GM21526 (cell line): ENCODE data around the gene RECQL5.
"Not testable (repeated sequence)": the region's sequence is repeated elsewhere in the genome, so short reads cannot be mapped to it uniquely, and the experiment has no call there.

Experiments used
- ATAC-seq: cut with Tn5 transposase; IDR thresholded peaks from one replicate; pipeline ENCODE4 v1.9.1; 2021; ENCODE audit warnings: moderate library complexity; ENCODE audit not compliant: unreplicated experiment, low FRiP score

Gene RECQL5

DNA sequence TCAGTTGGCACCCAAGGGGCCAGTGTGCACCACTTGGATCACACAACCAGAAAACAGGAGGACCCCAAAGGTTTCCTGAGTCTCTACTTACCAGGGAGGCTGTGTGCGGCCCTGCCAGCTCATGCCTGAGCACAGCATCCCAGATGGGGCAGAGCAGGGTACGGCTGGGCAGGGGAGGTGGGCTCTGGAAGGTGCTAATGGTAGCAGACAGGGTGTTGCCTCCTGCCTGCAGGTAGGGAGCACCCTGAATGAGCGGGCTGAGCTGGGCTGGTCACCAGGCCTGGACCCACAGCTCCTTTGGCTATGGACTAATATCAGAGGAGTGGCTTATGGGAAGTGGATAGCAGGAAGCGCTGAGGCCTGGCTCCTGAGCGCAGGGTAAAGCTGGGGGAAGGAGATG, 14.6 kb downstream of the RECQL5 start:
- ATAC-seq, result no peak

DNA sequence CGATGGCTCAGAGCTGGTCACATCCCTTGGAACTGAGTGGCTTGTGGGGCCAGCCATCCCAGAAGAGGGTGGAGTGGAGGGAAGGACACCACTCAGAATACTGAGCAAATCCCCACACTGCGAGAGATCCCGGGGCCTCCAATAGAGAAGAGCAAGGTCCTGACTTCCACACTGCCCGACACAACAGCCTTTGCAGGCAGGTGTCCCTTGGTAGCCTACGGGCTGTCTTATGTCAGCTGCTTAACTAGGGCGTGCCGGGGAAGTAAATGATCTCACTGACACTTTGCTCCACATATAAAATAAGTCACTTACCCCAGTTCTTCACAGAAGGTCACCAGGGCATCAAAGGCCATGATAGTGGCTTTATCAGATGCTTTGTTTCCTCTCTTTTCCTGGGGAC, 16.1 kb downstream of the RECQL5 start:
- ATAC-seq, result no peak

DNA sequence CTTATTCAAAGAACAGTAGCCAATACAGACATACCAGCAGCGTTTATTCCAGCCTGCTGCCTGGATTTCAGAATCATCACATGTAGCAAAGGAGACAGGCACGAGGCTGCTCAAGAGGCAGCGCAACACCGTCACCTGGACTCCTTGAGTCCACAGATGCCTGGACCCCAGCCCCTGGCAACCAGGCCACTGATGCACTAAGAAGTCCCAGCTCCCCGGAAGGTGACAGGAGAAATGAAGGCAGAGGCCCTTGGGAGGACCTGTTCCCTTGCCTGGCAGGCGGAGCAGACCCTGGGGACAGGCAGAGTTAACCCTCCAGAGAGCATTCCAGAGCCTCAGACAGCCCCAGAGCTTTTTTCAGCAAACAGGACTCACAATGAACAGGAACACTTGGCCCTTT, 17.3 kb downstream of the RECQL5 start:
- no peak for ATAC-seq

DNA sequence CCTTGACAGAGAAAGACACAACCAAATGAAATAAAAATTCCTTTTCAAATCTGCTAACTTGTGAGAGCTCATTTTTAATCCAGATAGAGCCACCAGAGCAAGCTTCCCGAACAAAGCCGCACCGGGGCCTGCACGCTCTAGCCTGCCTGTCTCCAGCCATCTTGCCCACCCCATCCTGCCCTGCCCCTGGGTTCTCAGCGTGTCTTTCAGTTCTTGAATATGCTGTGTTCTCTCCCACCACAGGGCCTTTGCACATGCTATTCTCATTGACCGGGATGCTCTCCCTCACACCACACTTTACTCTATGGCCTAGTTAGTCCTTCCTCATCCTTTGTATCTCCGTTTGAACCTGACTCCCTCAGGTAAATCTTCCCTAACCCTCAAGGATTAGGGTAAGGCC, 19.0 kb downstream of the RECQL5 start:
- ATAC-seq, result no peak

DNA sequence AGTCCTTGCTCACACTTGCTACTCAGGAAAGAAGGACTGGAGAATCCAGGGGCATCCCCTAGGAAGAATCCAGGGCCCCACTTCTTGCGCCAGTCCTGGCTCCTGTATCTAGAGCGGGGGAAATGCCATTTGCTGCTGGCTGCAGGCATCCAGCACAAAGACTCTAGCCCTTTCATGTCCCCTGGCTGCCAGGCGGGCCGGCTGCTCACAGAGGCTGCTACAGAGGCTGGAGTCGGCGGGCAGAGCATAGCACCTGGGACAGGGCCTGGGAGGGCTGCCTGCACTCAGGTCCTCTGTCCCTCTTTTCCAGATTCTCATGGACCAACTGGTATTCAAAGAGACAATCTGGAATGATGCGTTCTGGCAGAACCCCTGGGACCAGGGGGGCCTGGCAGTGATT, 19.9 kb downstream of the RECQL5 start:
- ATAC-seq, result no peak

DNA sequence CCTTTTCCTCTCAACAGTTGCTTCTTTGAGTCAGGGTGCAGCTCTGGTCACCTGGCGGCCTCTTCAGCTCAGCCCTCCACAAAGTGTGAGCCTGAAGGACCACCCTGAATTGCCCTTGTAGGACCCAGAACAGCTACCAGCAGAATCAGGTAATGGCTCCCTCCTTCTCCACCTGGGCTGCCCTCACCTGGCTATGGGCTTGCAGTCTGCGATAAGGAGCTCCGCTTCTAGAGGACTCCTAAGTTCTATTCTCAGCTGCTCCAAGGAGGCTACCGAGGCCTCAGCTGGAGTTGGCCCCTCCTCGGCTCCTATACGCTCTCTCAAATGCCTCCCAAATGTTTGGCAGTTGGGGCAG, 20.3 kb downstream of the RECQL5 start:
- ATAC-seq, result no peak

DNA sequence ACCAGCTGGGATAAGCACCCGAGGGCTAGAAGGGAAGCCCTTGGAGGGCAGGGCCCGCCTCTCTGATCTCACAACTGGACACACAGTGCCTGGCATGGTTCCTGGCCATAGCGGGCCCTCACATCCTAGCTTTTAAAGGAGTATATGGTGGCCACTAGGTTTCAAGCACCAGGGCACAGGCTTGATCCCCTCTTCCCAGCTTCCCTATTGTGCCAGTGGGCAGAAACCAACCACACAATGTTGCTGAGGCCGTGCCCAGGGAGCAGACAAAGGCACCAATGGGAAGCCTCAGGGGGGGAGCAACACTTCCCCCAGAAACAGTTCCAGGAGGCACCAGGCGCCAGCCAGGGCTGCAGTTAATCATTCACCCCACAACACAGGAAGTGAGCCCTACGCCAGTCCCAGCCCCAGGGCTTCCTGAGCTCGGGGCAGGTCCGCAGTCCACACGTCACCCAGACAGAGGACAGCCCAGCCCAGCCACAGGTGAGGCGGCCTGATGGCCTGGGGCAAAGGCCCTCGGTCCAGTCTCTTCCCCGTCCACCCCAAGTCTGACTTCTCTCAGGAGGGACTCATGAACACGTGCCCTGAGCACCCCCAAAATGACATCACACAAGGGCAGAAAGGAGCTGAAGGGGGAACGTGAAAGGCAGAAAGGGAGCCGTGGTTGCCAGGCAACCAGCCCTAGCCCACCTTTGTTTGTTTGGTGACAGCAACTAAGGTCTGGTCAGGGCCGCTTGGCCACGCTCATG, 20.9 kb downstream of the RECQL5 start:
- ATAC-seq, result no peak

DNA sequence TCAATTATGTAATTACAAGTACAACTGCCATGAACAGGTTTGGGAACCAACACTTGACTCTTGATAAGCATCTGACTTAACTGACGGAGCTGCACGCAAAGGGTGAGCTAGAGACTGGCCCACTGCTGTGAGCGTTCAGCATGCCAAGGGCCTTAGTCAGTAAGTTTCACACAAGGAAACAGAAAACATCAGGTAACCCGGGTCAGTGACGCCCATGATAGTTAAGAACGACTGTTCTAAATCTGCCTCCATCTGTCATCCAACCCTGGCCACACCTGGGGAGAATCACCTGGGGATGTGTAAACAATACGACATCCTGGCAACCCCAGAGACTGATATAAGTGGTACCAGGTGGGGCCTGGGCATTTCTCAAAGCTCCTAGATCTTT, 21.5 kb downstream of the RECQL5 start:
- ATAC-seq, result no peak

DNA sequence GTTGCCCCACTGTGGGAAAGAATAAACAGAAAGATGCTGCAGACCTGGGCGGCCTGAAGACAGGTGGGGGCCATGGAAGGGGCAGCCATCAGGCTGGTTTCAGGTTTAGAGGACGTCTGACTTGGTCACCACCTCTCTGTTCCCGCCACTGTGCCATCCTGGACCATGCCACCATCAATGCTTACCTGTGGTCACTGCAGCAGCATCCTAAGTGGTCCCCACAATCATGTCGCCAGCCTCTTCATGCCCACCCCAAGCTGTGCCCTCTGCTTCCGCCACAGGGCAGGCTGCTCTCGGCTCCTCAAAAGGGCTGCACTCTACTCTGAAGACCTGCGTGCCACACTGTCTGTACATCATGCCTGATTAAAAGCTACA, 23.3 kb downstream of the RECQL5 start:
- no peak for ATAC-seq

DNA sequence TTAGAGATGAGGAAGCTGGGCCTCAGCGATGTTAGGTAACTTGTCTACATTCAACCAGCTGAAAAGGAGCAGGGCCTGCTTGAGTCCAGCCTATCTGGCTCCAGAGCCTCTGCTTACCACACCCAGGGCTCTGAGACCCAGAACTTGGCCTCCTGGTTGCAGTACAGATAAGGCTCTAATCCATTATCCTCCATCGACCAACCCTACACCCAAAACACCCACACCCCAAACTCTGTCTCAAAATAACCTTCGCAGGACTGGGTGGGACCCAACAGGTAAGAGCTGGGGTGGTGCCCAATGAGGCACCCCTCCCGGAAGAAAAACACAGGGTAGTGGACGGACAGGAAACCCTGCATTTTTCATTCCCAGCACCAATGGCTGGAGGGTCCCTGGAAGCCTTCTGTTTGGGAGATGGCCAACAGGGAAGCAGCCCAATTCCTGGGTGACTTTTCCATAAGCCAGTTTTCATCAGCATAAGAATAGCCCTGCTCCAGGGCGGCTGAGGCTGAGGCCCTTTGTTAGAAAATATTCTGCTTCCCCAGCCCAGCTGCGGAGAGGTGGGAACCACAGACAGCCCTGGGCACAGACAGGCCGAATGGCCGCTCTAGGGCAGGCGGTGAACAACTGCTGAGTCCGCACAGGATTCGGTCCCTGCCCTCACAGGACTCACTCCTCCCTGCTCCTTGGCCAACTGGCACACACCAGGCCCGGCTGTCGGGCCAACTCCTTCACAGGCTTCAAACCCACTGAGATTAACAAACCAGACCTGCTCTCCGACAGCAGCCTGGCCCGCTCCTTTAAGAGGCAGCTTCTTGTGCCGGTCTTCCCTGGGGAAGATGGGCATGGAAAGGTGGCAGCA, 23.9 kb downstream of the RECQL5 start:
- ATAC-seq, result no peak

DNA sequence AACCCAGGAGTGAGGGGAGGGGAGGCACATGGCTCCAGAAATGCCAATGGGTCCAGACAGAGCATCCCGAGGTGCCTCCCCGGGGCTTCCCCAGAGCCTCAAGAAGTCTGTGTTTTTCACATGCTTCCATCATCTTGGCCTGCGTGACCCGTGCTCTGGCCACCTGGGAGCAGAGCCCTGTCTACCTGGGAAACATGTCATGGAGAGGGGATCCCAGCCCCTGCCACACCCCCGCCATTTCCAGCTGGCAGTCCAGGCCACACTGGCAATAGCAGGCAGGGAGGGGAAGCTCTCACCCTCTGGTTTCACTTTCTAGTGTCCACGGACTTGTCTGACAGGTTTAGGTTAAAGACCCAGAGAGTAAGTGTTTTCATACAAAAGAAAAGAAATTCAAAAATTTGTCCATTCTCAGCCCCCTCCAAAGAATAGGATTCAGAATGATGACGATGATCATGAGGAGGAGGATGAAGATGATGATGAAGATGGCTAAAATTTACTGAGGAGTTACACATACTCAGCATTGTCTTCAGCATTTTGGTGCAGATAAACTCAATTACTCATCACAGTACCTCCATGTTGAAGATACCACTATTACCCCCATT, 24.7 kb downstream of the RECQL5 start:
- ATAC-seq, result no peak

DNA sequence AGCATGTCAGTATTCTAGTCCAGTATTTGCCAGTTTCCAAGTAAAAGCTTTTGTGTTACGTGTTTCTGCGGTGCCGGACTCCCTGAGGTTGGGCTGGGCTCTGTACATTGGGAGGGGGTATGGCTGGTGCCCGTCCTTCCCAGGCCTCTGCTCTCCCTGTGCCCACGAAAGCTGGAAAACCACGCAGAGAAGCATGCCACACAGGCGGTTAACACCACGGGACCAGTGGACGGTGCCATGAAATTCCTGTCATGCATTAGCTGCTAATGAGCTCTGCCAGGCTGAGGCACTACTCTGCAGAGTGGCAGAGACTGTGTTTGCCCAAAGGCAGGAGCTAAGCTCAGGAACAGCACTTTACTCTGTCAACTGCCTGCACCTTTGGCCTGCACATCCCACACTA, 25.6 kb downstream of the RECQL5 start:
- ATAC-seq, result no peak

DNA sequence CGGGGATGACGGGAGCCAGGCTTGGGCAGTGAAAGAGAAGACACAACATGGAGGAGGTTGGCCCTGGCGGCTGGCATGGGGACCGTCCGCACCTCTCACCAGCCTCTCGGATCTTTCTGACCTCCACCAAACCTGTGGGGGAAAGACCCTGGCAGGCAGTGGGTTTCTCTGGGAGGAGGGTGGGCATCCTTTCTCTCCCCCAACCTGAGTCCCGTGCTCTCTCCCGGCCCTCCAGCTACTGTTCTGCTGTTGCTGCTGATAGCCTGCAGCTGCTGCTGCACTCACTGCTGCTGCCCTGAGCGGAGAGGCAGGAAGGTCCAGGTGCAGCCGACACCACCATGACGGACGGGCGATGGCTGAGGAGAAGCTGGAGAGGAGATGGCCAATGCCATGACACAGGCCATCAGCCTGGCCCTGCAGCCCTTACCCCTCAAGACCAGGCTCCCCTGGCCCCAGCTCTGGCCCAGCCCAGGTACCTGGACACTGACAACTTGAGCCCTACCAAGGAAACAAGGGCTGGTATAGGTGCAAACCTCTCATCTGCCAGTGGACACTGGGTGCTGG, 26.3 kb downstream of the RECQL5 start:
- no peak for ATAC-seq

DNA sequence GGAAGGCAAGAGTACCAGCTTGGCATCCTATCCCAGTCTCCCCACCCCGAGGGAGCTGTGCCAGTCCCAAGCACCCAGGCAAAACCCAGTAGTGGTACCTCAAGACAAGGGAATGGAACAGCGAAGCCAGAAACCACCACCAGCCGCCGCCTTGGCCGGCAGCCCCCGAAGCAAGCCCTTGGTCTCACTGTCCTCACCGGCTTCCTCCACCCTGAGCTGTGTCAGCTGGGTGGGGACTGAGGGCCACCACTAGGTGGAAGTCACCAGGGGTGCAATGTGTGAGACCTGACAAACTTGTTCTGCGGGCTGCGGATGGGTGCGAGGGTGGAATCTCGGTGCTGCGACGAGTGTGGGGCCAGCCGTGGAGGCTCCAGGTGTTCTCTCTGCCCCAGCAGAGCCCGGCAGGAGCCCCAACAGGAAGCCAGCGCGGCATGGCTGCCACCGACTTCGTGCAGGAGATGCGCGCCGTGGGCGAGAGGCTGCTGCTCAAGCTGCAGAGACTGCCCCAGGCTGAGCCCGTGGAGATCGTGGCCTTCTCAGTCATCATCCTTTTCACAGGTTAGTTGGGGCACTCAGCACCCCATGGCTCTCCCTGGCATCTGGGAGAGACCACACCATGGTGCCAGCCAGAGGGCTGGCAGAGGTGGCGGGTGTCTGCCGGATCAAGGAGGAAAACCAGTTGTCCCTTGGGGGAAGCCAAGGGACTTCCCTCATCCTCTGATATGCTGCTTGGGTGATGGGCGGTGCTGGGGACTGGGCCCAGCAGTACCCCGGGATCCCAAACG, 27.0 kb downstream of the RECQL5 start:
- ATAC-seq, result no peak

DNA sequence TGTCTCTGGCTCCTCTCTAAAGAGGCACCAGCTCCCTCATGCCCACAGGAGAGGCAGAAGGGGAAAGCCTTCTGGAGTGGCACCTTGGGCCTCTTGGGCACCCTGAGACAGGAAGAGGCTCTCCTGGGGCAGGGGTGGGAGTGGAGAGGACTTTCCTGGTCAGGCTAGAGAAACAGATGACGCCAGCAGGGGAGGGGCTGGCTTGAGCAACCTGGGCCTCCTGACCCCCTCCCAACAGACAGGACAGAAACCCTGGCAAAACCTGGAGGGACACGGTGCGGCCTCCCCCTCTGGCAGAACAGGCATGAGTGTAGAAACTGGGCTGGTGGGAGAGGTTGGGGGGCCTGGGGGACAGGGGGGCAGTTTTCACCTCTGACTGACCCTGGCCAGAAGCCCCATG, 27.6 kb downstream of the RECQL5 start:
- ATAC-seq, result no peak

DNA sequence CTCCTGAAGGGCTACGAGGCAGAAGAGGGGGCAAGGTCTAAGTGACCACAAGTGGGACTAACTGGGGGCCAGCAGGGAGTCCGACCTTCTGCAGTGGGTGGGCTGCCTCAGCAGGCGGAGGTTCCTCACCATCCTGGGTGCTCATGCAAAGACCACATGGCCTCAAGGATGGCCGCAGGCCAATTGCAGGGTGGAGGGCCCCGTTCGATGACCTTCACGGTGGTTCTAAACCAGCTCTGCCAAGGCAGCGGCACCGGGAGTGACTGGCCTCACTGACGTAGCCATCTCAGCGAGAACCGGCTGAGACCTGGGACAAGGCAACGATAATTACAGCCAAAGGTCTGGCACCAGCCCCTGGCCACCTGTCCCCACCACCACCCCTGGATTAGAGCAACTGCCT, 28.1 kb downstream of the RECQL5 start:
- no peak for ATAC-seq

DNA sequence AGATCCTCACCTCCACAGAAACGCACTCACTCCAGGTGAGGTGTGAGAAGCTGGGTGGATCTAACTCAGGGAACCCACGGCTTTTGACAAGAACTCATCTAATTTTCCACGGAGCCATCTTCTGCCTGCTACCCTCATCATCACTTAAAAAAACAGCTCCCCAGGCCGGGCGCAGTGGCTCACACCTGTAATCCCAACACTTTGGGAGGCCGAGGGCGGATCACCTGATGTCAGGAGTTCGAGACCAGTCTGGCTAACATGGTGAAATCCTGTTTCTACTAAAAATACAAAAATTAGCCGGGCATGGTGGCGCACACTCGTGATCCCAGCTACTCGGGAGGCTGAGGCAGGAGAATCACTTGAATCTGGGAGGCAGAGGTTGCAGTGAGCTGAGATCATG, 28.9 kb downstream of the RECQL5 start:
- not testable (repeated sequence) for ATAC-seq

DNA sequence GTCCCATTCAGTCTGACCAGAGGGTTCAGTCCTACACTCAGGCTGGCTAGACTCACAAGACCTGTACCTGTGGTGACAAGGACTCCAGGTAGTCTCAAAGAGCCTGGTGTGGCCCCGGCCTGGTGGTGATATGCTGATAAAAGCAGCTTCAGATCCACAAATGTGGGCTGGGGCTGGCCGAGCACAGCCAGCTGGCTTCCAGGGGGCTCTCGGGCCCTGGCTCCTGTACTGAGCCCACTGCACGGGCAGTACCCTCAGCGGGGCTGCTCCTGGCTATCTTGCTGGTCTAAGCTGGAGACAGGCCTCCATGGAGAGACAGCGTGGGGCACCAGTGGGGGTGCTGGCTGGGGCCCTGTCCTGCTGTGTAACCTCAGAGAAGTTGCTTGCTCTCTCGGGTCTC, 29.4 kb downstream of the RECQL5 start:
- no peak for ATAC-seq

DNA sequence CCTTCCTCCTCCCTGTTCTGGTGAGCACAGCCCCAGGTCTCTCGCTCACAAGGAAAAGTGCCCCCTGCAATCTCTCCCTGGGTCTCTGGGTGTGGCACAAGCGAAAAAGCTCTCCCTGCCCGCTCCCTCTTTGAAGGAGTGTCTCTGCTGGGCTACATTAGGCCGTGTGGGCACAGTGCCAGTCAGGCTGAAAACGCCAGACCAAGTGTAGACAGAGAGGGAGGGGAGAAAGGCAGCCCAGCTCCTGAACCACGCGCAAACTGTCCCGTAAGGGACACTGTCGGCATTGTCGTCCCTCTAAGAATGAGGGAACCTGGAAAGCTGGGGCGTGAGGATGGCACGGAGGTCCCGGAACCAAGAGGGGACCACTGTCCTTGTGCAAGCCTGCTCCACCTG, 29.8 kb downstream of the RECQL5 start:
- ATAC-seq, result no peak

DNA sequence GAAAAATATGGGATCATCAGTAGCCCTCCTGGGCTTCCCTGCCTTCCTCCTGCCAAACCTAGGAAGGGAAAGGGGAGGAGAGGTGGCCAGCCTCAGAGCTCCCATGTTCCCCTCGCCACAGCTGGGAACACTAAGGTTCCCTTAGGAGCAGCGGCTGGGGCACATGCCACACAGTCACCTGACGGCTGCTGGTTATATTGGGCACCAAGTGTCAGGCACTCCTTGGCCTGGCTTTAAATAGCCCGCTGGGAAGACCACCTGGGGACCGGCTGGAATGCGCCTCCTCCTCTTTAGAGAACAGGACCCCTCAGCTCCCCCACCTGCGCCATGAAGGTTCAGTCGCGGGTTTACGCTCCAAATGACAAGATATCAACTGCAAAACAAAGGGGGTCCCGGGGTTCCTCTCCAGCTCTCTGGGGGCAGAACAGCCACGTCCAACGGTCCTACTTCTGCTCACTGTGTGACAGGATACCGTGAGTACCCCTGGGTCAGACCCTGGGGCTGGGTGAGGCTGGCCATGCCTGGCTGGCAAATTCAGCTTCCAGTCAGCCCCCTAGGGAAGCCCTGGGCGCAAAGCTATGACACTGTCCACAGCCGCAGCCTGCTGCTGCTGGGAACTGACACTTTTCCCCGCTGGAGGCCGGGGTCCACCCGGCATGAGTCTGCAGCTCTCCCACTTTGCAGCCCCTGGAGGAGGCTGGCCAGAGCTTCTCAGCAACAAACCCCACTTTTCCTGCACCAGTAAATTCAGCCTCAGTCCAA, 30.4 kb downstream of the RECQL5 start:
- ATAC-seq, result no peak
